ENCODE measurements around the gene CNOT6. TPM values are rescaled to one million over a fixed set of nuclear protein-coding genes. Genes with fewer than 3 reads are reported as not detected.
"Not testable (repeated sequence)": the region's sequence is repeated elsewhere in the genome, so short reads cannot be mapped to it uniquely, and the experiment has no call there.

Gene CNOT6
- total RNA-seq, 1 donor from 2014 or later = 15.1 TPM

DNA sequence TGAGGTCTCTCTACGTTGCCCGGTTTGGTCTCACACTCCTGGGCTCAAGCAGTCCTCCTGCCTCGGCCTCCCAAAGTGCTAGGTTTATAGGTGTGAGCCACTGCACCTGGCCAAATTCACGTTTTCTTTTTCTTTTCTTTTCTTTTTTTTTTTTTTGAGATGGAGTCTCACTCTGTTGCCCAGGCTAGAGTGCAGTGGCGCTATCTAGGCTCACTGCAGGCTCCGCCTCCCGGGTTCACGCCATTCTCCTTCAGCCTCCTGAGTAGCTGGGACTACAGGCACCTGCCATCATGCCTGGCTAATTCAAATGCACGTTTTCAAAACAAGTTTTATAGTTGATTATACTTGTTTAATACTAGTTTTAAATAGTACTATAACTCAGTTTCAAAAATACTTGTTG, 6.1 kb downstream of the CNOT6 start:
- not testable (repeated sequence) for H3K27me3 ChIP-seq (ENCODE audit: control insufficient read depth in 3 of 3, insufficient read depth in 3 of 3, low read length in 3 of 3); H3K4me1 ChIP-seq (ENCODE audit: control insufficient read depth in 3 of 3, insufficient read depth in 3 of 3, low read length in 3 of 3); H3K9ac ChIP-seq (ENCODE audit: low read depth in 1 of 3, low read length in 3 of 3); H3K4me3 ChIP-seq (ENCODE audit: low read length in 3 of 3); H3K9me3 ChIP-seq (ENCODE audit: control insufficient read depth in 3 of 3, low read length in 3 of 3); H3K36me3 ChIP-seq (ENCODE audit: control insufficient read depth in 3 of 3, insufficient read depth in 3 of 3, low read length in 3 of 3); H3K27ac ChIP-seq (ENCODE audit: low read depth, low read length)

DNA sequence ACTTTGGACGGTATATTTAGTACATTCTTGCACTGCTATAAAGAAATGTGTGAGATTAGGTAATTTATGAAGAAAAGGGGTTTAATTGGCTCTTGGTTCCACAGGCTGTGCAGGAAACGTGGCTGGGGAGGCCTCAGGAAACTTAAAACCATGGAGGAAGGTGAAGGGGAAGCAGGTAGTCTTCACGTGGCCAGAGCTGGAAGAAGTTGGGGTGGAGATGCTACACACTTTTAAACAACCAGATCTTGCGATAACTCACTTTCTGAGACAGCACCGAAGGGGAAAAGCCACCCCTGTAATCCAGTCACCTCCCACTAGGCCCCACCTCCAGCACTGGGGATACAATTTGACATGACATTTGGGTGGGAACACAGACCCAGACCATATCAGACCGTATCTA, 13.5 kb downstream of the CNOT6 start:
- H3K4me1 ChIP-seq (ENCODE audit: control insufficient read depth in 3 of 3, insufficient read depth in 3 of 3, low read length in 3 of 3) = no peaks in the 10 kb centered on the region
- no peaks in the 10 kb centered on the region for H3K27me3 ChIP-seq (ENCODE audit: control insufficient read depth in 3 of 3, insufficient read depth in 3 of 3, low read length in 3 of 3)
- H3K27ac ChIP-seq (ENCODE audit: low read depth, low read length) = no peak overlapping the region
- H3K9me3 ChIP-seq (ENCODE audit: control insufficient read depth in 3 of 3, low read length in 3 of 3) = no peaks in the 10 kb centered on the region
- no peak overlapping the region for H3K9ac ChIP-seq (ENCODE audit: low read depth in 1 of 3, low read length in 3 of 3)
- no peaks in the 10 kb centered on the region for H3K36me3 ChIP-seq (ENCODE audit: control insufficient read depth in 3 of 3, insufficient read depth in 3 of 3, low read length in 3 of 3)
- no peak overlapping the region for H3K4me3 ChIP-seq (ENCODE audit: low read length in 3 of 3)

DNA sequence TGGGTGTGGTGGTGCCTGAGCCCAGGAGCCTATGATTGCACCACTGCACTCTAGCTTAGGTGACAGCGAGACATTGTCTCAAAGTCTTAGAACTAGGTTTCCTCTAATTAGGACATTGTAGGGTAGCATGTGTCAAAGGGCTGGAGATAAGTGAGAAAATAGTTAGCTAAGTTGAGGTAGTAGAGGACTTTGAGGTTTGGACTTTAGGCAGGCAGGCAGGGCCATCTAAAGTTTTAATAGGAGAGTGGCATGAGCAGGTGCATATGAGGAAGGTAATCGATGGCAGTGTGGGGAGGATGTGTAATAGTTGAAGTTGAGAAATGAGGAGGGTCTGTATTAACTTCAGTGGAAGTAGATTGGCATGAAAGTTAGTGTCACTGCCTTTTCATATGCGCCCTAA, 21.1 kb downstream of the CNOT6 start:
- Histone ChIP-seq H3K36me3 (ENCODE audit: control insufficient read depth in 3 of 3, insufficient read depth in 3 of 3, low read length in 3 of 3) (no peaks in the 10 kb centered on the region), H3K27ac (ENCODE audit: low read depth, low read length) (no peak overlapping the region), H3K4me3 (ENCODE audit: low read length in 3 of 3) (no peak overlapping the region), H3K9ac (ENCODE audit: low read depth in 1 of 3, low read length in 3 of 3) (no peak overlapping the region), H3K9me3 (ENCODE audit: control insufficient read depth in 3 of 3, low read length in 3 of 3) (no peaks in the 10 kb centered on the region), H3K27me3 (ENCODE audit: control insufficient read depth in 3 of 3, insufficient read depth in 3 of 3, low read length in 3 of 3) (no peaks in the 10 kb centered on the region), H3K4me1 (ENCODE audit: control insufficient read depth in 3 of 3, insufficient read depth in 3 of 3, low read length in 3 of 3) (peaks cover 0 to 3% (median 0%) of the 10 kb centered on the region in 3 donors)

DNA sequence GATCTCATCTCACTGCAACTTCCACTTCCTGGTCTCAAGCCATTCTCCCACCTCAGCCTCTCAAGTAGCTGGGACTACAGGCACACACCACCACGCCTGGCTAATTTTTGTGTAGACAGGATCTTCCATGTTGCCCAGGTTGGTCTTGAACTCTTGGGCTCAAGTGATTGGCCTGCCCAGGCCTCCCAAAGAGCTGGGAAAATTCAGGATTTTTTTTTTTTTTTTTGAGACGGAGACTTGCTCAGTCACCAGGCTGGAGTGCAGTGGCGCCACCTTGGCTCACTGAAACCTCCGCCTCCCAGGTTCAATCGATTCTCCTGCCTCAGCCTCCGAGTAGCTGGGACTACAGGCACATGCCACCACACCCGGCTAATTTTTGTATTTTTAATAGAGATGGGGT, 21.8 kb downstream of the CNOT6 start:
- not testable (repeated sequence) for H3K4me3 ChIP-seq (ENCODE audit: low read length in 3 of 3); H3K27me3 ChIP-seq (ENCODE audit: control insufficient read depth in 3 of 3, insufficient read depth in 3 of 3, low read length in 3 of 3); H3K9me3 ChIP-seq (ENCODE audit: control insufficient read depth in 3 of 3, low read length in 3 of 3); H3K36me3 ChIP-seq (ENCODE audit: control insufficient read depth in 3 of 3, insufficient read depth in 3 of 3, low read length in 3 of 3); H3K27ac ChIP-seq (ENCODE audit: low read depth, low read length); H3K4me1 ChIP-seq (ENCODE audit: control insufficient read depth in 3 of 3, insufficient read depth in 3 of 3, low read length in 3 of 3); H3K9ac ChIP-seq (ENCODE audit: low read depth in 1 of 3, low read length in 3 of 3)

DNA sequence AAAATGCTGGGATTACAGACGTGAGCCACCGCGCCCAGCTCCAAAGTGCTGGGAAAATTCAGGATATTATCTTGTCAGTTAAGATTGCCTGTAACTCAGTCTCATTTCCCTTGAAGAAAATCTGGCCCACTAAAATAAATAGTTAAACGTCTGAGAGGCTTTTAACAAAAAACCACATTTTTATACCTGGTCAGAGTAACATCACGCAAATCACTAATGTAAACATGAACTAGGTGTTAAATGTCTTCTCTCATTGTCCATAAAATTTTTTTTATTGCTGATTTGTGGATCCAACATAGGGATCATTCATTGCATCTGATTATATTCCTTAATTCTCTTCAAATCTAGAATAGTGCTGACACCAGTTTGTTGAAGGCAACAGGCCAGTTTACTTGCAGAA, 22.3 kb downstream of the CNOT6 start:
- Histone ChIP-seq H3K9ac (ENCODE audit: low read depth in 1 of 3, low read length in 3 of 3) (no peak overlapping the region), H3K36me3 (ENCODE audit: control insufficient read depth in 3 of 3, insufficient read depth in 3 of 3, low read length in 3 of 3) (no peaks in the 10 kb centered on the region), H3K27me3 (ENCODE audit: control insufficient read depth in 3 of 3, insufficient read depth in 3 of 3, low read length in 3 of 3) (no peaks in the 10 kb centered on the region), H3K9me3 (ENCODE audit: control insufficient read depth in 3 of 3, low read length in 3 of 3) (no peaks in the 10 kb centered on the region), H3K4me1 (ENCODE audit: control insufficient read depth in 3 of 3, insufficient read depth in 3 of 3, low read length in 3 of 3) (peaks cover 0 to 3% (median 0%) of the 10 kb centered on the region in 3 donors), H3K4me3 (ENCODE audit: low read length in 3 of 3) (no peak overlapping the region), H3K27ac (ENCODE audit: low read depth, low read length) (no peak overlapping the region)

DNA sequence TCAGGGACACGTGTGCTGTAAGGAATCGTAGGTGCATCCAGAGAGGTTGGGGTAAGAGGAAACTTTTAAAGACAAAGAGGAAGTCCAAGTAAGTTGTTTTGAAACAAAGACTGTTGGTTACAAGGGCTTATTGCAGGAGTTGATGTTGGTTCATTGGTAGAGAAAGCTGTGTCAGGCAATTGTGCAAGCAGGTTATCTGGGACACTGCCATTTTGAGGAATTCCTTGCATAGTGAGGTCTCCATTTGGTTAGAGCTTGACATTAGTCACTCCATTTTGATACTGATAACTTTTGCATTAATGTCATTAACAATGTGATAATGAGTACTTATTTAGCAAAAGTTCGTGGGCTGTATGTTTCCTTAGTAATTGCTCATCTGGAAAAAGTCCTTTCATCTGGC, 24.9 kb downstream of the CNOT6 start:
- Histone ChIP-seq H3K9ac (ENCODE audit: low read depth in 1 of 3, low read length in 3 of 3) (no peak overlapping the region), H3K27ac (ENCODE audit: low read depth, low read length) (no peak overlapping the region), H3K36me3 (ENCODE audit: control insufficient read depth in 3 of 3, insufficient read depth in 3 of 3, low read length in 3 of 3) (no peaks in the 10 kb centered on the region), H3K9me3 (ENCODE audit: control insufficient read depth in 3 of 3, low read length in 3 of 3) (no peaks in the 10 kb centered on the region), H3K4me1 (ENCODE audit: control insufficient read depth in 3 of 3, insufficient read depth in 3 of 3, low read length in 3 of 3) (peaks cover 0 to 7% (median 3%) of the 10 kb centered on the region in 3 donors), H3K27me3 (ENCODE audit: control insufficient read depth in 3 of 3, insufficient read depth in 3 of 3, low read length in 3 of 3) (no peaks in the 10 kb centered on the region), H3K4me3 (ENCODE audit: low read length in 3 of 3) (no peak overlapping the region)

DNA sequence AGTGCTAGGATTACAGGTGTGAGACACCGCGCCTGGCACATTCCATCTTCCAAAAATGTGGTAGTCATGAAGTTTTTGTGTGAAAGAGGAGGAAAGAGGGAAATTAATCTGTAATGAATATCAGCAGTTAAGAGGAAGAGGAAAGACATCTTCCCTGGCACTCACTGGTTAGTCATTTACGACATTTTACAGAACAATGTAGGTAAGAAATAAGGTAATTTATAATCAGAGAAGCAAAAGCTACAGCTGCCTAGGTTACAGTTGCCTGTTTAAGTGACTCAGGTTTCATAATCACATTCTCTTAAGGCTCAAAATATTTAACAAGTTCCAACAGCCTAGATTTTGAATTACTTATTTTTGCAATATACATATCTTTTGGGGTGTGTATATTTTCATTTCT, 26.9 kb downstream of the CNOT6 start:
- H3K36me3 ChIP-seq (ENCODE audit: control insufficient read depth in 3 of 3, insufficient read depth in 3 of 3, low read length in 3 of 3) = no peaks in the 10 kb centered on the region
- H3K4me3 ChIP-seq (ENCODE audit: low read length in 3 of 3) = no peak overlapping the region
- peaks cover 0 to 7% (median 3%) of the 10 kb centered on the region in 3 donors for H3K4me1 ChIP-seq (ENCODE audit: control insufficient read depth in 3 of 3, insufficient read depth in 3 of 3, low read length in 3 of 3)
- no peaks in the 10 kb centered on the region for H3K27me3 ChIP-seq (ENCODE audit: control insufficient read depth in 3 of 3, insufficient read depth in 3 of 3, low read length in 3 of 3)
- H3K9ac ChIP-seq (ENCODE audit: low read depth in 1 of 3, low read length in 3 of 3) = no peak overlapping the region
- no peak overlapping the region for H3K27ac ChIP-seq (ENCODE audit: low read depth, low read length)
- no peaks in the 10 kb centered on the region for H3K9me3 ChIP-seq (ENCODE audit: control insufficient read depth in 3 of 3, low read length in 3 of 3)

DNA sequence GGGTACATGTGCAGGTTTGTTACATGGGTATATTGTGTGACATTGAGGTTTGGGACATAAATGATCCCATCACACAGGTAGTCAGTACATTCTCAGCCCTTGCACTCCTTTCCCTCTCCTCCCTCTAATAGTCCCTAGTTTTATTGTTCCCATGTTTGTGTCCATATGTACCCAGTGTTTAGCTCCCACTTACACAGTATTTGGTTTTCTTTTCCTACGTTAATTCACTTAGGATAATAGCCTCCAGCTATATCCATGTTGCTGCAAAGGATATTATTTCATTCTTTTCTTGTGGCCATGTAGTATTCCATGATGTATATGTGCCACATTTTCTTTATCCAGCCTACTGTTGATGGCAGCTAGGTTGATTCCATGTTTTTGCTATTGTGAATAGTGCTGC, 27.4 kb downstream of the CNOT6 start:
- Histone ChIP-seq H3K27ac (ENCODE audit: low read depth, low read length) (no peak overlapping the region), H3K4me3 (ENCODE audit: low read length in 3 of 3) (no peak overlapping the region), H3K27me3 (ENCODE audit: control insufficient read depth in 3 of 3, insufficient read depth in 3 of 3, low read length in 3 of 3) (no peaks in the 10 kb centered on the region), H3K9me3 (ENCODE audit: control insufficient read depth in 3 of 3, low read length in 3 of 3) (no peaks in the 10 kb centered on the region), H3K4me1 (ENCODE audit: control insufficient read depth in 3 of 3, insufficient read depth in 3 of 3, low read length in 3 of 3) (peaks cover 0 to 7% (median 6%) of the 10 kb centered on the region in 3 donors), H3K9ac (ENCODE audit: low read depth in 1 of 3, low read length in 3 of 3) (no peak overlapping the region), H3K36me3 (ENCODE audit: control insufficient read depth in 3 of 3, insufficient read depth in 3 of 3, low read length in 3 of 3) (no peaks in the 10 kb centered on the region)

DNA sequence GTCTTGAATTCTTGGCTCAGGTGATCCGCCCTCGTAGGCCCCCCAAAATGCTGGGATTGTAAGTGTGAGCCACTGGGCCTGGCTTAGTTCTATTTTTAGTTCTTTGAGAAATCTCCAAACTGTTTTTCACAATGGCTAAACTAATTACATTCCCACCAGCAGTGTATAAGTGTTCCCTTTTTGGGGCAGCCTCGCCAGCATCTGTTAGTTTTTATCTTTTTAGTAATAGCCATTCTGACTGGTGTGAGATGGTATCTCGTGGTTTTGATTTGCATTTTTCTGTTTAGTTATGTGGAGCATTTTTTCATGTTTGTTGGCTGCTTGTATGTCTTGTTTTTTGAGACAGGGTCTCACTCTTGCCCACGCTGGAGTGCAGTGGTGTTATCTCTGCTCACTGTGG, 28.2 kb downstream of the CNOT6 start:
- Histone ChIP-seq H3K27me3 (ENCODE audit: control insufficient read depth in 3 of 3, insufficient read depth in 3 of 3, low read length in 3 of 3) (no peaks in the 10 kb centered on the region), H3K9me3 (ENCODE audit: control insufficient read depth in 3 of 3, low read length in 3 of 3) (no peaks in the 10 kb centered on the region), H3K4me3 (ENCODE audit: low read length in 3 of 3) (no peak overlapping the region), H3K4me1 (ENCODE audit: control insufficient read depth in 3 of 3, insufficient read depth in 3 of 3, low read length in 3 of 3) (peaks cover 0 to 7% (median 6%) of the 10 kb centered on the region in 3 donors), H3K9ac (ENCODE audit: low read depth in 1 of 3, low read length in 3 of 3) (no peak overlapping the region), H3K27ac (ENCODE audit: low read depth, low read length) (no peak overlapping the region), H3K36me3 (ENCODE audit: control insufficient read depth in 3 of 3, insufficient read depth in 3 of 3, low read length in 3 of 3) (no peaks in the 10 kb centered on the region)

DNA sequence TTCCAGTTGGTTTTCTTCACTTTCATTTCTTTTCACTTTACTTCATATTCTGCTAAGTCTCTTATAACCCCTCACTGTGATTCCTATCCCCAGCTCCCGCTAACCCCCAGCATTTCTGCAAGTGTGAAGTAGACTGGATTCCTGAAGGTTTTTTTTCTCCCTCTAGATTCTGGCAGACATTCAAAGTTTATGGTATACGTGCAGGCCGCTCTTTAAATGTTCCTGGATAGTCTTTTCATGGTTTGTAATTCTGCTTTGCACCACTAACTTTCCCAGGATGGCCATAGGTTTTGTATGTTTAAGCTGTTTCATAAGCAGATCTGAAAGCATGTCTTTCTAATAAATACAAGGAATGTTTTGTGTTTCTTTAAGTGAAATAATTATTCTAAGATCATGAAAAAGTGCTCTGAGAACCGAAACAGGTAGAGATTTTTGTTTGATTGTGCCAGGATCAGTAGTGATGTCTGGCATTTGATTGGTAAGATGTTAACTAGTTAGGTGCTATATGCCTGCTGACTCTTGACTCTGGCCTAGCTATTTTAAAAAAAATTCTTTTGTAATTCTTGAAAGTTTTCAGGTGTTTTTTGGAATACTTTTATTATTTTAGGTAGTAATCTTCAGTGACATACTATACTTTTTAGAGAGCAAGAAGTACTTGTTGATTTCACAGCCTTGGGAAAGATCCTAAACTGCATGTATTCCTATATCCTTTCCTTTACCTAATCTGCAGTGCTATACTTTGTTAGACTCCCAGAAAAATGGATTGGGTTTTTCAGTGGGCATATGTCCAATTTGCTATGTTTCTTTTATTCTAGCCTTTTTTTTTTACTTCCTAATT, 29.7 kb downstream of the CNOT6 start:
- Histone ChIP-seq H3K4me1 (ENCODE audit: control insufficient read depth in 3 of 3, insufficient read depth in 3 of 3, low read length in 3 of 3) (peaks cover 0 to 7% (median 6%) of the 10 kb centered on the region in 3 donors), H3K36me3 (ENCODE audit: control insufficient read depth in 3 of 3, insufficient read depth in 3 of 3, low read length in 3 of 3) (no peaks in the 10 kb centered on the region), H3K4me3 (ENCODE audit: low read length in 3 of 3) (no peak overlapping the region), H3K9ac (ENCODE audit: low read depth in 1 of 3, low read length in 3 of 3) (no peak overlapping the region), H3K9me3 (ENCODE audit: control insufficient read depth in 3 of 3, low read length in 3 of 3) (no peaks in the 10 kb centered on the region), H3K27ac (ENCODE audit: low read depth, low read length) (no peak overlapping the region), H3K27me3 (ENCODE audit: control insufficient read depth in 3 of 3, insufficient read depth in 3 of 3, low read length in 3 of 3) (no peaks in the 10 kb centered on the region)

Data from skeletal muscle tissue (tissue), 4 donors.